Right ventricle myocardium superior (tissue), 1 donor: ENCODE data around the gene PGS1. TPM values are rescaled to one million over a fixed set of nuclear protein-coding genes. Genes with fewer than 3 reads are reported as not detected.

ENCODE experiments used
- ATAC-seq: fragments of 200-7000 bp; cut with Tn5 transposase; one replicate; pipeline ENCODE4 v1.9.1; 2020; ENCODE audit warnings: mild to moderate bottlenecking; ENCODE audit not compliant: poor library complexity
- DNase-seq: peaks from one replicate; pipeline ENCODE4 v3.0.0-alpha.2; 2020
- intact Hi-C: fragments of 100-400 bp; cut with DNase I; formaldehyde crosslinking; loops from one replicate; pipeline ENCODE4 v1.11.2; 2022
- total RNA-seq: library from RNA; stranded (reverse); fragmentation: NEBNext Ultra II Directional; extraction: Animal tissue kit (Norgen Biotek cat#: 25700); gene quantifications from one replicate; pipeline ENCODE4 v1.2.1, GENCODE V29; 2021
- donor health status: DM: no; HTN: yes; CAD: no; lungs with severe emphysema.

The PGS1 gene
- total RNA-seq, 1 donor from 2014 or later: 18.1 TPM

DNA sequence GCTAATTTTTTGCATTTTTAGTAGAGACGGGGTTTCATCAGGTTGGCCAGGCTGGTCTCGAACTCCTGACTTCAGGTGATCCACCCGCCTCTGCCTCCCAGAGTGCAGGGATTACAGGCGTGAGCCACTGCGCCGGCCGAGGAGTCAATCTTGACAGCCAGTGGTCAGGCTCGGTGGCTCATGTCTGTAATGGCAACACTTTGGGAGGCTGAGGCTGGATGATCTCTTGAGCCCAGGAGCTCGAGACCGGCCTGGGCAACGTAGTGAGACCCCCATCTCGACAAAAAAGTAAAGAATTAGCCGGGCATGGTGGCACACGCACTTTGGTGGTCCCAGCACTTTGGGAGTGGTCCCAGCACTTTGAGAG lies 608 bp upstream of the PGS1 start:
- ATAC-seq (peak; percentile 5), DNase-seq (no peak)
- intact Hi-C loops: no loop called here

DNA sequence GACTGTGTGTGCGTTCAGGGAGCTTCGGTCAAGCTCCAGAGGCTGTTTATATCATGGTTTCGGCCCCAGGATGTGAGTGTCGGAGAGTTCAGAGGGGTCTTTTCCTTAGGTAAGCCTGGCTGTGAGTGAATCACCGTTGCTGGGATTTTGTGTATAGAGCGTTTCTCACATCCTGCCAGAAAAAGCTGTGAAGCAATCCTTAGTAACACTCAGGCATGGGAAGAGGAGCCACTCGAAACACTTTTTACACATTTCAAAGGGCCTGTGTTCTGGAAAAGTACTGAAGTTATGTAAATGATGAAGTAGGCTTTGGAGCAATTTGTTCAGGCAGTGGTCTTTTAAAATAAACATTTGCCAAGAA lies 662 bp downstream of the PGS1 start:
- ATAC-seq (no peak), DNase-seq (no peak)
- intact Hi-C loops: no loop called here

GRCh38 chr17:78380370-78380769 lies 1.9 kb downstream of the PGS1 start:
- intact Hi-C loops: no loop called here
- DNase-seq: no peak
- ATAC-seq: no peak

- intact Hi-C loops: no loop called here
- no peak for ATAC-seq
- no peak for DNase-seq
Measured at GRCh38 chr17:78381601-78382232, 3.3 kb downstream of the PGS1 start.

DNA sequence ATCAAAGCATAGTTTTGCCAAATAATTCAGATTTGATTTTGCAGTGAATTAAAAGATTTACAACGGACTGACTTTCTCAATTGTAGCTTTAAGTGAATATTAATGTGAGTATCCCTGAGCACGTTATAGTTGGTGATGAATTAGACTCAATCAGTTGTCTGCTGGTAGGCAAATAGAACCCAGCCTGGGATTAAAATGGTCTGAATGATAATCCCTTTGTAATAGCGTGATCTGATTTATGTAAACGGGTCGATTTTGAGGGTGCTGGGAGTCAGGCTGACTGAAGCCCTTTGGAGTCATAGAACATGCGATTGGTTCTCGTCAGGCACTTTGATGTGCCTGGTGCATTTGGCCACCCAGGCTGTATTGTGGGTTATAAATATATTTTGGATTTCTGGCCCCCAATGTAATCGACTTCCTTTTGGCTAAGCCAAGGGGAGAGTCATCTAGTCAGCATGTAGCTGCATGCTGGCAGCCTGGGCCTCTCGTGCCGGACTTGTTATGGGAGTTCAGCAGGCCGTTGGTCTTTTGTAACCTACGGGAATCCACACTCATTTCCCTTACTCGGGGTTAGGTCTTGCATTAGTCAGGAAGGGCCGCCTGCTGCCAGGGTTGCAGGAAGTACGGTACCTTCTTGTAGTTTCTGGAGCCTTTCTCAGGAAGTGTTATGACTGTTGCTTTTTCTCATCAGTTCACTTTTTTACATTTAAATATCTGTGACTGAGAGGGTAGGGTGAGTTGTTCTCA lies 5.4 kb downstream of the PGS1 start:
- peak; percentile 88 for DNase-seq
- ATAC-seq: peak; percentile 61
- intact Hi-C loops: no loop called here

- ATAC-seq (no peak), DNase-seq (no peak)
- intact Hi-C loops: no loop called here
Measured at GRCh38 chr17:78384479-78385175, 6.2 kb downstream of the PGS1 start.

- ATAC-seq (peak; percentile 54), DNase-seq (no peak)
- intact Hi-C loops: no loop called here
Measured at GRCh38 chr17:78387977-78388941, 9.8 kb downstream of the PGS1 start.

DNA sequence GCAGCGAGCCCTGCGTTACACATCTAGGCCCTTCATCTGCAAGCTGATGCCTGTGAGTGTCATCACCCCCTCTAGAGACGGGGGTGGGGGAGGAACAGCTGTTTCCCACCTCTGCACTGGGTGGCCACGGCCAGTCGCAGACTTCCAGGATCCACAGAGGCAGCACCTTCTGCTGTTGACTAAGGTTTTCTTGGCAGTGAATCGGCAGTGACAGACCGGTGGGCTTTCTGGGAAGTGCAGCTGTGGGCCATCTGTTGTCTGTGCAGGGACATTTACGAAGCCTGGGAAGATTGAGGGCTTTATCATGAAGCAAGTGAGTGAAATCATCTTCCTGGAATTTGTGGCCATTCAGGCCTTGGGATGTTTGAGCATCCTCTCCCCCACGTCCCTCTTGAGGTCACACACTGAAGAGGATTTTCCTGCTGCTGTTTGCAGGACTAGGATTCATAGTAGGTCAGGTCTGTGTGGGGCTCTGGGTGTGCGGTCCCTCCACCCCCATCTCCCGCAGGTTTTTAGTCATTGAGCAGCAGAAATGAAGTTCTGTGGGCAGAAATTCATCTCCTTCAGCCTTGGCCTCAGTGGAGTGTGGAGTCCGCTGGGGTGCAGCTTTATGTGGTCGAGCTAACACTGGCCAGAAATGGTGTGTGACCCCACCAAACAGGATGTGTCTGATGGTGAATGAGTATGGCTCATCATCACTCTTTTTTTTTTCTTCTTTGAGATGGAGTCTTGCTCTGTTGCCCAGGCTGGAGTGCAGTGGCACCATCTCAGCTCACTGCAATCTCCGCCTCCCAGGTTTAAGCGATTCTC lies 12.0 kb downstream of the PGS1 start:
- ATAC-seq: no peak
- intact Hi-C loops: no loop called here
- no peak for DNase-seq

DNA sequence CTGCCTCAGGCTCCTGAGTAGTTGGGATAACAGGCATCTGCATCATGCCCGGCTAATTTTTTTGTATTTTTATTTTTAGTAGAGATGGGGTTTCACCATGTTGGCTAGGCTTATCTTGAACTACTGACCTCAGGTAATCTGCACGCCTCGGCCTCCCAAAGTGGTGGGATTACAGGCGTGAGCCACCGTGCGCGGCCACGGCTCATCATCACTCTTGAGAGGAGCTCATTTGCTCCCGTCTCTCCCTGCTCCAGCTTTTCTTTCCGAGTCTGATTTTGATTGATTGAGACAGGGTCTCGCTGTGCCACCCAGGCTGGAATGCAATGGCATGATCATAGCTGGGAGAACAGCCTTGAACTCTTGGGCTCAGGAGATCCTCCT lies 12.6 kb downstream of the PGS1 start:
- ATAC-seq: no peak
- intact Hi-C loops: no loop called here
- no peak for DNase-seq

DNA sequence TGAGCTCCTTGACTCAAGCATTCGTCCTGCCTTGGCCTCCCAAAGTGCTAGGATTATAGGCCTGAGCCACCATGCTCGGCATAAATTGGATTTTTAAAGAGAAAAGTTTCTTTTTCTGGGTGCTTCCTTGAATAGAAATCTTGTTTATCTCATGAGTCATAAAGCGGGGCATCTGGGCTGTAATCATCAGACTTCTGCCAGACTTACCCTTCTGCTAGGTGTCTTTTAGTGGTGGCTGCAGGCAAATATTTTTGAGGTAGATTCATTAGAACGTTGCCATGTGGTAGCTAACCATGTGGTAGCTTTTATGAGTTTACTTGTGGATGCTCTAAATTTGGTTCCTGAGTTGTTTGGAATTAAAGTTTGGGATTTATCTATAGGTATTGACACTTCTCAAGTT lies 13.4 kb downstream of the PGS1 start:
- intact Hi-C loops: no loop called here

GRCh38 chr17:78392295-78392694 lies 13.8 kb downstream of the PGS1 start:
- DNase-seq (no peak), ATAC-seq (no peak)
- intact Hi-C loops: no loop called here

More for the DNA sequence above, 13.4 kb downstream of the PGS1 start:
- DNase-seq: no peak
- no peak for ATAC-seq

- no peak for DNase-seq
- no peak for ATAC-seq
- intact Hi-C loops: no loop called here
Measured at GRCh38 chr17:78393575-78393974, 15.1 kb downstream of the PGS1 start.

DNA sequence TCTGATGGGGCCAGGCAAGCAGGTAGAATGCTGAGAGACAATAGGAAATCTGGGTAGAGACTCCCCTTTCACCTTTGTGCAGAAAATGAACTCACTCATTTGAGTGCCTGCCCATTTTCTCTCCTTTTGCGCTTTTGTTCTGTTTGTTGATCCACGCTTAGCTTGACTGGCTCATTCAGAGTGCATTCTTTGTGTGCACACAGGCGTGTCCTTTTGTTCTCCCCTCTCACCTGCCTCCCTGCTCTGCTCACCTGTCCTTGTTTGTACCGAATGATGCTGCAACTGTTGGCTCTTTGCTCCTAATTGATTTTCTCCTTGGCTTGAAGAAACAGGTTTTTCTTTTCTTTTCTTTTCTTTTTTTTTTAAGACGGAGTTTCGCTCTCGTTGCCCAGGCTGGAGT lies 15.8 kb downstream of the PGS1 start:
- ATAC-seq: no peak
- DNase-seq: no peak
- intact Hi-C loops: no loop called here

GRCh38 chr17:78395155-78395554 lies 16.7 kb downstream of the PGS1 start:
- intact Hi-C loops: no loop called here
- ATAC-seq (no peak), DNase-seq (no peak)

GRCh38 chr17:78396441-78397337 lies 18.2 kb downstream of the PGS1 start:
- ATAC-seq (peak; percentile 82), DNase-seq (peak; percentile 68)
- intact Hi-C loops: no loop called here

DNA sequence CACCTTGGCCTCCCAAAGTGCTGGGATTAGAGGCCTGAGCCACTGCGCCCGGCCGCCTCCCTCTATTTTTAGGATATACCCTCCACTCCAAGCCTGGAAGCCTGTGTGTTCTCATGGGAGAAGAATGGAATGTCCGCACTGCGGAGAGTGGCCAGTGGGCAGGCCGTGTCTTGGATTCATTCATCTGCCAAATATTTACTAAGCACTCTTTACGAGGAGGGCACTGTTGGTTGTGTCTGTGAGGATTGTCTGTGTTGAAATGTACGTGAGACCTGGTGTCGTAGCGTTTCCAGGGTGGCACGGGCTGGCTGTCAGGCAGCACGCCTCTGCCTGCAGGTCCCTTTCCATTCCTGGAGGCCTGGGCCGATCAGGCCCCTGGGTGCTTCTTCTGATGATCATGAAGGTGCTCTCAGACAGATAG lies 19.2 kb downstream of the PGS1 start:
- DNase-seq: peak; percentile 73
- peak; percentile 91 for ATAC-seq
- intact Hi-C loops: no loop called here

GRCh38 chr17:78398390-78398789 lies 19.9 kb downstream of the PGS1 start:
- ATAC-seq: no peak
- intact Hi-C loops: no loop called here
- DNase-seq: no peak
